ENCODE measurements around the gene HES1.
A peak's percentile ranks its signal among the peaks of the same experiment; 100 is the strongest.

HES1 gene

DNA sequence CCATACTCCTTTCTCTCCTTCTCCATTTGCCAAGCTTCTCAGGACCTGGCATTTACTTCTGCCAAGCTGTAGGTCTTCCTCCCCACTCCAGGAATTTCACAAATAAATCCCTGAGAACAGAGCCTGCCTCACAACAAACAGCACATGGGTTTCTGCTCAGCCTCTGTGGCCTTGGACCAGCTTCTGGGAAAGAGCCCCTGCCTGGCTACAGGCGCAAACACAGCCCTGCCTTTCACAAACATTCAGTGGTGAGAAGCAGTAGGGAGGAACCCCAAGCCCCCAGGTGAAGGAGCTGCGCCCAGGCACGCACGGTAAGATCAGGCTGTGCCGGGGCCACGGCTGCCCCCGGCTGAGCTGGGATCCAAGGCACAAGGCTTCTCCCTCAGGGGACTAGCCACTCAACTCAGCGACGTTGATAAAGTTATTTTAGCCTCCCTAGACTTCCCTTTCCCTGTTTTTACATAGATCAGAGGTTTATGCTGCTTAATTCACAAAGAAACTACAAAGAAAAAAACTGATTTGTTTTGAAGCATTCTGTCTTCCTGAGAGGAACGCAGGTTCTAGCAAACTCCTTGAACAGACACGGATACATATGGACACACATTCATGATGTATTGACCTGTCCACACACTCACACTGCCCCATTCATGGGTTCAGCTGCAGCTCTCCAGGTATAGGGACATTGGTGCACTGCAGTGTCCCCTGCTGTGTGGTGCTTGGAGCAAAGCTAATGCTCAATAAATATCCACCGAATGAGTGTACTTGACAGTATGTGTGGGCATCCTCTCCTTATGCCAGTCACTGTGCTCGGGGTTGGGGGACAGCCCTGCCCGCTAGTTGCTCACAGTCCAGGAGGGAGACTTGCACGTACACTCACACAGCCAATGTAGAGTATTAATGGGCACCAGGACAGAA lies 25.4 kb downstream of the HES1 start:
- Histone ChIP-seq H4K5ac (ENCODE audit: low read length) (no peak overlapping the region), H2AK5ac (ENCODE audit: low read length) (no peak overlapping the region), H3K4ac (ENCODE audit: low read depth, low read length) (peak overlapping the region; percentile 10), H3K4me1 (ENCODE audit: control insufficient read depth, low read depth, low read length) (peaks cover 1% of the 10 kb centered on the region), H3K56ac (ENCODE audit: low read length) (peak overlapping the region; percentile 50), H2BK5ac (ENCODE audit: low read length) (no peak overlapping the region), H3K36me3 (ENCODE audit: control insufficient read depth, insufficient read depth, low read length) (no peaks in the 10 kb centered on the region), H3K4me3 (ENCODE audit: low read length) (no peak overlapping the region), H3K27me3 (ENCODE audit: insufficient read depth, low read length, poor library complexity) (no peaks in the 10 kb centered on the region), H2BK120ac (ENCODE audit: low read depth, low read length) (no peak overlapping the region), H3K27ac (ENCODE audit: low read depth, low read length) (no peak overlapping the region), H3K18ac (ENCODE audit: low read length) (no peak overlapping the region), H4K8ac (ENCODE audit: low read depth, low read length) (no peak overlapping the region), H3K23ac (ENCODE audit: low read length) (peak overlapping the region; percentile 69), H3K79me1 (ENCODE audit: low read length) (no peaks in the 10 kb centered on the region), H3K79me2 (ENCODE audit: control insufficient read depth, insufficient read depth, low read length) (no peaks in the 10 kb centered on the region), H3K9ac (ENCODE audit: low read length) (peak overlapping the region; percentile 15), H2BK15ac (replicated peaks; ENCODE audit: low read depth) (no peak overlapping the region), H3K4me2 (ENCODE audit: low read length) (no peak overlapping the region)
- DNase-seq: peak; percentile 33
- WGBS (ENCODE audit: extremely low coverage, insufficient coverage, low lambda C conversion rate): no CpG with 5 or more reads among the region's 15 CpGs

DNA sequence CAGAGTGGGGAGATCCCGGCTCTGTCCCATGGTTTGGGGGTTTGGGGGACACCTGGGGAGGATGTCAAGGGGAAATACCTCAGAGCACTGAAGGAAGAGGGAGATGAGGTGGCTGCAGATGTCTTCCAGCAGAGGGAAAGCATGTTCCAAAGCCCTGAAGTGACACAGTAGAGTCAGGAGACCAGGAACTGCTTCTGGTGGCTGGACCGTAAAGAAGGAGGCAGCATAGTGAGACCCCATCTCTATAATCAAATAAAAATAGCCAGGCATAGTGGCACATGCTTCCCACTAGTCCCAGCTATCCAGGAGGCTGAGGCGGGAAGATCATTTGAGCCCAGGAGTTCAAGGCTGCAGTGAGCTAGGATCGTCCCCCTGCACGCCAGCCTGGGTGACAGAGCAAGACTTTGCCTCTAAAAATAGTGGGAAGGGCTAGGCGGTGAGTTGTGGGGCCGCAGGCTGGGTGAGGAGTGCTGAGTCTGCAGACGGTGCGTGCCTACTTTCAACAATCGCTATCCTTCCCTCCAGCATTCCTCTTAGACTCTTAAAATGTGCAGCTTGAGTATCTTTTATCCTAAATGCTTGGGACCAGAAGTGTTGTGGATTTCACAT lies 26.2 kb downstream of the HES1 start:
- no peaks in the 10 kb centered on the region for H3K79me2 ChIP-seq (ENCODE audit: control insufficient read depth, insufficient read depth, low read length)
- no peak for DNase-seq
- H3K9ac ChIP-seq (ENCODE audit: low read length): no peak overlapping the region
- no peak overlapping the region for H3K56ac ChIP-seq (ENCODE audit: low read length)
- H3K4ac ChIP-seq (ENCODE audit: low read depth, low read length): no peak overlapping the region
- peaks cover 4% of the 10 kb centered on the region for H3K4me1 ChIP-seq (ENCODE audit: control insufficient read depth, low read depth, low read length)
- H3K18ac ChIP-seq (ENCODE audit: low read length): no peak overlapping the region
- H3K36me3 ChIP-seq (ENCODE audit: control insufficient read depth, insufficient read depth, low read length): no peaks in the 10 kb centered on the region
- H3K79me1 ChIP-seq (ENCODE audit: low read length): no peaks in the 10 kb centered on the region
- H3K23ac ChIP-seq (ENCODE audit: low read length): no peak overlapping the region
- H3K4me3 ChIP-seq (ENCODE audit: low read length): no peak overlapping the region
- H2BK15ac ChIP-seq (replicated peaks; ENCODE audit: low read depth): no peak overlapping the region
- H3K4me2 ChIP-seq (ENCODE audit: low read length): no peak overlapping the region
- H3K27ac ChIP-seq (ENCODE audit: low read depth, low read length): no peak overlapping the region
- no peak overlapping the region for H2AK5ac ChIP-seq (ENCODE audit: low read length)
- H4K5ac ChIP-seq (ENCODE audit: low read length): no peak overlapping the region
- no peak overlapping the region for H4K8ac ChIP-seq (ENCODE audit: low read depth, low read length)
- no peak overlapping the region for H2BK120ac ChIP-seq (ENCODE audit: low read depth, low read length)
- no peak overlapping the region for H2BK5ac ChIP-seq (ENCODE audit: low read length)
- no peaks in the 10 kb centered on the region for H3K27me3 ChIP-seq (ENCODE audit: insufficient read depth, low read length, poor library complexity)
- no CpG with 5 or more reads among the region's 10 CpGs for WGBS (ENCODE audit: extremely low coverage, insufficient coverage, low lambda C conversion rate)

DNA sequence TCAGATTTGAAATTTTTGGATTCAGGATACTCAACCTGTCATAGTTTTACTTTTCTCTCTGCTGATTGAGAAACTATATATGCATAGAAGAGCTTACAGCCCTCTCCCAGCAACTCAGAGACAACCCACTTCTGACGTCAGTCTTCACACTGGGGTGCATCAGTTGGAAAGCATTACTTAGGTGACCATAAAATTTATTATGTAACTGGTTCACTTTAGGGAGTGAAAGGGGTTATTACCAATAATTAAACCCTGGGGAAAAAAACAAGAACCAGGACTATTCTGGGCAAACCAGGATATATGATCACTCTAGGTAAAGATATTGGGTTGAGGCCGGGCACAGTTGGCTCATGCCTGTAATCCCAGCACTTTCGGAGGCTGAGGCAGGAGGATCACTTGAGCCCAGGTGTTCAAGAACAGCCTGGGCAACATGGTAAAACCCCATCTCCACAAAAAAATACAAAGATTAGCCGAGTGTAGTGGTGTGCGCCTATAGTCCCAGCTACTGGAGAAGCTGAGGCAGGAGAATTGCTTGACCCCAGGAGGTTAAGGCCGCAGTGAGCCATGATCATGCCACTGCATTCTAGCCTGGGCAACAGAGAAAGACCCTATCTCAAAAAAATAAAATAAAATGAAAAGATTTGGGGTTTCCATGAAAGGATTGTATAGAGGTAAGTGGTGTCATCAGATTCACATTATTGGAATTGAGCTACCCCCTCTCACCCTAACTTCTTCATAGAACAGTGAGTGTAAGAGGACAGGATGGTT lies 27.1 kb downstream of the HES1 start:
- Histone ChIP-seq H3K27ac (ENCODE audit: low read depth, low read length) (no peak overlapping the region), H2BK5ac (ENCODE audit: low read length) (no peak overlapping the region), H2AK5ac (ENCODE audit: low read length) (no peak overlapping the region), H3K23ac (ENCODE audit: low read length) (no peak overlapping the region), H3K27me3 (ENCODE audit: insufficient read depth, low read length, poor library complexity) (no peaks in the 10 kb centered on the region), H2BK120ac (ENCODE audit: low read depth, low read length) (no peak overlapping the region), H3K56ac (ENCODE audit: low read length) (no peak overlapping the region), H3K79me1 (ENCODE audit: low read length) (no peaks in the 10 kb centered on the region), H3K18ac (ENCODE audit: low read length) (no peak overlapping the region), H3K79me2 (ENCODE audit: control insufficient read depth, insufficient read depth, low read length) (no peaks in the 10 kb centered on the region), H3K4me2 (ENCODE audit: low read length) (no peak overlapping the region), H4K5ac (ENCODE audit: low read length) (no peak overlapping the region), H2BK15ac (replicated peaks; ENCODE audit: low read depth) (no peak overlapping the region), H3K4ac (ENCODE audit: low read depth, low read length) (no peak overlapping the region), H3K36me3 (ENCODE audit: control insufficient read depth, insufficient read depth, low read length) (no peaks in the 10 kb centered on the region), H3K9ac (ENCODE audit: low read length) (no peak overlapping the region), H4K8ac (ENCODE audit: low read depth, low read length) (no peak overlapping the region), H3K4me3 (ENCODE audit: low read length) (no peak overlapping the region), H3K4me1 (ENCODE audit: control insufficient read depth, low read depth, low read length) (peaks cover 4% of the 10 kb centered on the region)
- DNase-seq: no peak
- WGBS (ENCODE audit: extremely low coverage, insufficient coverage, low lambda C conversion rate): no CpG with 5 or more reads among the region's 6 CpGs

DNA sequence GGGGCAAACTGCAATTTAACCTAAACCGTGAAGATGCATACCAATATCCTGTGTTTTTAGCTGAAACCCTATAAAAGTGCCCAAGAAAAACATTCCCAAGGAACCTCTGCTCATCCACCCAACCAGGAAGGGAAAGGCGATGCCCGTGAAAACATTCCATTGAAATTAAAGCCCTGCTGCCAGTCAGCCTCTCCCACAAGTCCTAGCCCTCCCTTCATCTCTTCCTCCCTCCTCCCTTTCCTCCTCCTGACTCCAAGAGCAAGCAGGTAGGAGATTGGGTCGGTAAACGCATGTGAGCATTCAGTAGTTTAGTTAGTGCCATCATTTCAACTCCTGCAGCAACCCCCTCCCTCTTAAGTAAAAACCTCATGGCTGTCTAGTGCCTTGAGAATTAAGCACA lies 27.7 kb downstream of the HES1 start:
- no peak overlapping the region for H4K8ac ChIP-seq (ENCODE audit: low read depth, low read length)
- H3K36me3 ChIP-seq (ENCODE audit: control insufficient read depth, insufficient read depth, low read length): no peaks in the 10 kb centered on the region
- H3K27ac ChIP-seq (ENCODE audit: low read depth, low read length): no peak overlapping the region
- H2BK120ac ChIP-seq (ENCODE audit: low read depth, low read length): no peak overlapping the region
- WGBS (ENCODE audit: extremely low coverage, insufficient coverage, low lambda C conversion rate): no CpG with 5 or more reads among the region's 5 CpGs
- H4K5ac ChIP-seq (ENCODE audit: low read length): no peak overlapping the region
- H3K4me2 ChIP-seq (ENCODE audit: low read length): no peak overlapping the region
- H3K79me2 ChIP-seq (ENCODE audit: control insufficient read depth, insufficient read depth, low read length): no peaks in the 10 kb centered on the region
- H3K23ac ChIP-seq (ENCODE audit: low read length): no peak overlapping the region
- no peak overlapping the region for H3K18ac ChIP-seq (ENCODE audit: low read length)
- no peak overlapping the region for H3K4ac ChIP-seq (ENCODE audit: low read depth, low read length)
- H2BK15ac ChIP-seq (replicated peaks; ENCODE audit: low read depth): no peak overlapping the region
- no peak overlapping the region for H2AK5ac ChIP-seq (ENCODE audit: low read length)
- H3K56ac ChIP-seq (ENCODE audit: low read length): no peak overlapping the region
- H3K4me3 ChIP-seq (ENCODE audit: low read length): no peak overlapping the region
- H3K27me3 ChIP-seq (ENCODE audit: insufficient read depth, low read length, poor library complexity): no peaks in the 10 kb centered on the region
- H3K79me1 ChIP-seq (ENCODE audit: low read length): no peaks in the 10 kb centered on the region
- peaks cover 7% of the 10 kb centered on the region for H3K4me1 ChIP-seq (ENCODE audit: control insufficient read depth, low read depth, low read length)
- H2BK5ac ChIP-seq (ENCODE audit: low read length): no peak overlapping the region
- peak; percentile 52 for DNase-seq
- no peak overlapping the region for H3K9ac ChIP-seq (ENCODE audit: low read length)

DNA sequence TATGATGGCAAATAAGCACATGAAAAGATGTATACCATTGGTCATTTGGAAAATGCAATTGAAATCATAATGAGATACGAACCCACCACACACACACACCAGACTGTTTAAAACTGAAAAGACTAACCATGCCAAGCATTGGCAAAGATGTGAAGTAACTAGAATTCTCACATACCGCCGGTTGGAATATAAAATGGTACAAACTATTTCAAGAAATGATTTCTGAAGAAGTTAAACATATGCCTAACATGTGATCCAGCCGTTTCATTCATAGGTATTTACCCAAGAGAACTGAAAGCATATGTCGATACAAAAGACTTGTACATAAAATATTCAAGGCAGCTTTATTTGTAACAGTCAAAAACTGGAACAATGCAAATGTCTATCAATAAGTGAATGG lies 28.9 kb downstream of the HES1 start:
- Histone ChIP-seq H3K4me3 (ENCODE audit: low read length) (no peak overlapping the region), H3K18ac (ENCODE audit: low read length) (no peak overlapping the region), H3K79me2 (ENCODE audit: control insufficient read depth, insufficient read depth, low read length) (no peaks in the 10 kb centered on the region), H2BK5ac (ENCODE audit: low read length) (no peak overlapping the region), H3K4ac (ENCODE audit: low read depth, low read length) (no peak overlapping the region), H4K8ac (ENCODE audit: low read depth, low read length) (no peak overlapping the region), H3K4me1 (ENCODE audit: control insufficient read depth, low read depth, low read length) (peaks cover 10% of the 10 kb centered on the region), H2BK120ac (ENCODE audit: low read depth, low read length) (no peak overlapping the region), H3K56ac (ENCODE audit: low read length) (no peak overlapping the region), H2AK5ac (ENCODE audit: low read length) (no peak overlapping the region), H4K5ac (ENCODE audit: low read length) (no peak overlapping the region), H3K36me3 (ENCODE audit: control insufficient read depth, insufficient read depth, low read length) (no peaks in the 10 kb centered on the region), H3K23ac (ENCODE audit: low read length) (no peak overlapping the region), H3K79me1 (ENCODE audit: low read length) (no peaks in the 10 kb centered on the region), H3K4me2 (ENCODE audit: low read length) (no peak overlapping the region), H2BK15ac (replicated peaks; ENCODE audit: low read depth) (no peak overlapping the region), H3K27me3 (ENCODE audit: insufficient read depth, low read length, poor library complexity) (no peaks in the 10 kb centered on the region), H3K9ac (ENCODE audit: low read length) (no peak overlapping the region), H3K27ac (ENCODE audit: low read depth, low read length) (no peak overlapping the region)
- no CpG with 5 or more reads among the region's 5 CpGs for WGBS (ENCODE audit: extremely low coverage, insufficient coverage, low lambda C conversion rate)
- no peak for DNase-seq
